Measurements from ENCODE around the gene TUFM. TPM values are rescaled to one million over a fixed set of nuclear protein-coding genes. Genes with fewer than 3 reads are reported as not detected.
"Not testable (repeated sequence)": the region's sequence is repeated elsewhere in the genome, so short reads cannot be mapped to it uniquely, and the experiment has no call there.

Gene TUFM
- total RNA-seq, 1 donor from 2014 or later: 51.9 TPM

- no peak for DNase-seq
These were observed 29.2 kb upstream of the TUFM start for GRCh38 chr16:28875134-28876018.

- no peak for DNase-seq
These were observed 28.3 kb upstream of the TUFM start for GRCh38 chr16:28874406-28874805.

GRCh38 chr16:28873543-28874201 lies 27.5 kb upstream of the TUFM start:
- no peak for DNase-seq

- DNase-seq: no peak
These were observed 26.8 kb upstream of the TUFM start for GRCh38 chr16:28872952-28873351.

- no peak for DNase-seq
These were observed 23.1 kb upstream of the TUFM start for GRCh38 chr16:28869201-28869600.

- DNase-seq: not testable (repeated sequence)
These were observed 21.5 kb upstream of the TUFM start for GRCh38 chr16:28867646-28868045.

- DNase-seq: no peak
These were observed 21.1 kb upstream of the TUFM start for GRCh38 chr16:28867241-28867640.

- no peak for DNase-seq
These were observed 20.3 kb upstream of the TUFM start for GRCh38 chr16:28866454-28866804.

GRCh38 chr16:28865722-28866453 lies 19.7 kb upstream of the TUFM start:
- DNase-seq: no peak

GRCh38 chr16:28865001-28865688 lies 19.0 kb upstream of the TUFM start:
- DNase-seq: no peak

- DNase-seq: peak; percentile 25
These were observed 18.0 kb upstream of the TUFM start for GRCh38 chr16:28863929-28864793.

- no peak for DNase-seq
These were observed 13.2 kb upstream of the TUFM start for GRCh38 chr16:28859326-28859725.

GRCh38 chr16:28858421-28858820 lies 12.3 kb upstream of the TUFM start:
- DNase-seq: no peak

GRCh38 chr16:28846933-28847273 lies 755 bp upstream of the TUFM start:
- no peak for DNase-seq

GRCh38 chr16:28845761-28846079 lies 428 bp downstream of the TUFM start:
- DNase-seq: no peak

- no peak for DNase-seq
These were observed 855 bp downstream of the TUFM start for GRCh38 chr16:28845293-28845692.

- no peak for DNase-seq
These were observed 1.8 kb downstream of the TUFM start for GRCh38 chr16:28844226-28844885.

- no peak for DNase-seq
These were observed 2.4 kb downstream of the TUFM start for GRCh38 chr16:28843766-28844165.

GRCh38 chr16:28842696-28843095 lies 3.5 kb downstream of the TUFM start:
- DNase-seq: no peak

GRCh38 chr16:28839899-28840298 lies 6.2 kb downstream of the TUFM start:
- no peak for DNase-seq

- no peak for DNase-seq
These were observed 7.0 kb downstream of the TUFM start for GRCh38 chr16:28839004-28839639.
